K562 (cell line): ENCODE data around the gene PLA2R1. TPM values are rescaled to one million over a fixed set of nuclear protein-coding genes. Genes with fewer than 3 reads are reported as not detected.

Source experiments
- ATAC-seq: fragments of 200-7000 bp; cut with Tn5 transposase; 3 replicates; pipeline ENCODE4 v1.9.1; 2020; ENCODE audit warnings: moderate library complexity
- BruUV-seq: library from RNA; stranded (reverse); fragments of 400-500 nt; replicated peaks from 2 replicates; lab custom pipeline; 2021; lab: Mats Ljungman, UMichigan
- CTCF ChIA-PET: fragments of 300-600 bp; formaldehyde crosslinking; extraction: SDS; loops from one replicate; lab custom pipeline; 2021; ENCODE audit warnings: low intra/inter-chr PET ratio; lab: Yijun Ruan, JAX
- POLR2A ChIA-PET: fragments of 300-600, 350-650 bp; sonication (Branson Sonifier 250); formaldehyde crosslinking; extraction: SDS; loops from one replicate; lab custom pipeline; 2021; ENCODE audit warnings: antibody characterized with exemption, inconsistent platforms; lab: Yijun Ruan, JAX
- DNase-seq, 4 experiments: peaks; one replicate each; pipeline versions ENCODE4 v3.0.0 to v3.0.0-alpha.2; 2011 to 2018; ENCODE audit warnings: low spot score in 3 of 4, mixed read lengths in 3 of 4; ENCODE audit errors: extremely low read depth in 1 of 4
- FAIRE-seq: peaks from 2 replicates; lab custom pipeline; 2011; peaks lifted over from hg19 to GRCh38; lab: Jason Lieb, UNC
- H2AFZ ChIP-seq: 2 replicates; pipeline ENCODE4 v1.6.0; 2011; ENCODE audit warnings: low read depth, low read length, control low read depth, inconsistent platforms
- H3K27ac ChIP-seq: fragments of 200-600 bp; 3 replicates; pipeline ENCODE4 v1.8.0; 2011; ENCODE audit warnings: low read depth, mild to moderate bottlenecking, control low read depth, inconsistent platforms, low read length, moderate library complexity, mixed read lengths; ENCODE audit errors: extremely low read depth
- H3K27me3 ChIP-seq, 2 experiments: fragments of 300-600 bp in 1 of 2; 2 replicates in 1 of 2; 3 replicates in 1 of 2; pipeline versions ENCODE4 v1.6.0 to v1.8.0; 2011; ENCODE audit warnings: inconsistent platforms in 2 of 2, low read length in 2 of 2, mild to moderate bottlenecking in 1 of 2, mixed read lengths in 1 of 2, moderate library complexity in 1 of 2; ENCODE audit not compliant: control insufficient read depth in 2 of 2, insufficient read depth in 2 of 2
- H3K36me3 ChIP-seq: fragments of 300-600 bp; 3 replicates; pipeline ENCODE4 v1.8.0; 2011; ENCODE audit warnings: mild to moderate bottlenecking, low read length, inconsistent platforms; ENCODE audit not compliant: control insufficient read depth, insufficient read depth
- H3K4me1 ChIP-seq, 2 experiments: fragments of 200-600 bp in 1 of 2; replicated peaks in 1 of 2; 2 replicates in 1 of 2; 3 replicates in 1 of 2; pipeline versions ENCODE4 v1.5.1 to v1.8.0; 2011; ENCODE audit warnings: inconsistent platforms in 2 of 2, low read length in 2 of 2, mild to moderate bottlenecking in 1 of 2, mixed read lengths in 1 of 2, moderate library complexity in 1 of 2; ENCODE audit not compliant: control insufficient read depth in 2 of 2, insufficient read depth in 2 of 2
- H3K4me2 ChIP-seq: 2 replicates; pipeline ENCODE4 v1.6.1; 2011; ENCODE audit warnings: low read length, control low read depth, inconsistent platforms, mixed read lengths; ENCODE audit not compliant: insufficient read depth
- H3K4me3 ChIP-seq: fragments of 200-600 bp; sonication (generic), shearing (Covaris generic); 2 replicates; pipeline ENCODE4 v1.5.1; 2016; ENCODE audit warnings: control low read depth, inconsistent platforms
- H3K79me2 ChIP-seq: fragments of 200-600 bp; 3 replicates; pipeline ENCODE4 v1.8.0; 2011; ENCODE audit warnings: low read length, inconsistent platforms; ENCODE audit not compliant: control insufficient read depth, insufficient read depth
- H3K9ac ChIP-seq, 2 experiments: 2 replicates each; pipeline versions ENCODE4 v1.6.0 to v1.6.1; 2011; ENCODE audit warnings: low read depth in 2 of 2, low read length in 2 of 2, control low read depth in 1 of 2, inconsistent platforms in 1 of 2, mild to moderate bottlenecking in 1 of 2, mixed read lengths in 1 of 2; ENCODE audit not compliant: insufficient read depth in 1 of 2
- H3K9me1 ChIP-seq: one replicate; pipeline ENCODE4 v1.6.0; 2011; ENCODE audit warnings: inconsistent platforms, mild to moderate bottlenecking, low read length, moderate library complexity; ENCODE audit not compliant: control insufficient read depth, insufficient read depth
- H3K9me3 ChIP-seq: replicated peaks from 2 replicates; pipeline ENCODE4 v1.5.1; 2011; ENCODE audit warnings: low read depth, low read length, inconsistent platforms; ENCODE audit not compliant: control insufficient read depth, insufficient read depth
- H4K20me1 ChIP-seq: replicated peaks from 2 replicates; pipeline ENCODE4 v1.6.1; 2011; ENCODE audit warnings: low read length, inconsistent platforms, mixed read lengths; ENCODE audit not compliant: control insufficient read depth, insufficient read depth
- BDP1 ChIP-seq: IDR thresholded peaks from 3 replicates; pipeline ENCODE4 v1.6.1; 2011; ENCODE audit not compliant: insufficient read length, insufficient read depth
- FIP1L1 ChIP-seq: fragments of 200-400 bp; formaldehyde crosslinking; IDR thresholded peaks from 2 replicates; pipeline ENCODE4 v1.6.1; 2018; ENCODE audit warnings: mild to moderate bottlenecking, low read depth, low read length; ENCODE audit not compliant: poor library complexity, severe bottlenecking
- HSF4 ChIP-seq: fragments of 250-450 bp; sonication (Bioruptor Pico); IDR thresholded peaks from 2 replicates; pipeline ENCODE4 v2.1.2; 2022; ENCODE audit warnings: mild to moderate bottlenecking, moderate library complexity, borderline replicate concordance
- MAFF ChIP-seq: IDR thresholded peaks from 2 replicates; pipeline ENCODE4 v1.6.1; 2012; ENCODE audit warnings: low read length, improper control_type of control experiment
- MYC ChIP-seq, 2 experiments: fragments of 250-450 bp in 1 of 2; sonication (Bioruptor Pico) in 1 of 2; IDR thresholded peaks; 2 replicates each; pipeline versions ENCODE4 v1.5.1 to v1.6.1; 2012 to 2021; ENCODE audit warnings: low read depth in 2 of 2, borderline replicate concordance in 1 of 2, improper control_type of control experiment in 1 of 2, low read length in 1 of 2, mild to moderate bottlenecking in 1 of 2, moderate library complexity in 1 of 2
- NELFE ChIP-seq: IDR thresholded peaks from 2 replicates; pipeline ENCODE4 v1.6.1; 2011; ENCODE audit warnings: mild to moderate bottlenecking; ENCODE audit not compliant: insufficient read depth, insufficient read length
- RBM39 ChIP-seq: fragments of 200-400 bp; formaldehyde crosslinking; optimal IDR thresholded peaks from 2 replicates; pipeline ENCODE3; 2018; ENCODE audit warnings: low read depth, low read length
- SNIP1 ChIP-seq: fragments of 450-650 bp; IDR thresholded peaks from 2 replicates; pipeline ENCODE4 v1.7.1; 2017; ENCODE audit warnings: low read depth, mild to moderate bottlenecking
- TBL1XR1 ChIP-seq, 2 experiments: IDR thresholded peaks; 2 replicates each; pipeline ENCODE4 v1.6.1; 2012; ENCODE audit warnings: improper control_type of control experiment in 2 of 2, low read length in 2 of 2, mild to moderate bottlenecking in 1 of 2
- TEAD1 ChIP-seq, 2 experiments: fragments of 450-650 bp in 1 of 2; sonication (generic) in 1 of 2; formaldehyde crosslinking; IDR thresholded peaks; 2 replicates each; pipeline versions ENCODE4 v1.4.0 to v1.8.0; 2020 to 2022; ENCODE audit warnings: mild to moderate bottlenecking in 2 of 2, missing genetic modification reagents in 1 of 2
- TGIF2 ChIP-seq: sonication (generic); formaldehyde crosslinking; IDR thresholded peaks from 2 replicates; pipeline ENCODE4 v1.8.1; 2022; ENCODE audit warnings: mild to moderate bottlenecking, missing genetic modification reagents, moderate library complexity
- ZNF174 ChIP-seq: fragments of 250-450 bp; sonication (Bioruptor Pico); IDR thresholded peaks from 2 replicates; pipeline ENCODE4 v1.4.0; 2020; ENCODE audit warnings: mild to moderate bottlenecking
- ZNF253 ChIP-seq: fragments of 250-450 bp; sonication (Bioruptor Pico); conservative IDR thresholded peaks from 2 replicates; pipeline ENCODE4 v1.6.1; 2021; ENCODE audit warnings: mild to moderate bottlenecking
- ZNF586 ChIP-seq: fragments of 450-650 bp; formaldehyde crosslinking; conservative IDR thresholded peaks from 2 replicates; pipeline ENCODE4 v1.4.0; 2020; ENCODE audit warnings: mild to moderate bottlenecking, moderate library complexity
- WGBS: fragments of 100-300 bp; shearing (Covaris generic); methylation state at CpG from one replicate; pipeline ENCODE4 v1.1.6; 2016; ENCODE audit warnings: low coverage, mixed read lengths; ENCODE audit not compliant: insufficient coverage; ENCODE audit errors: missing lambda C conversion rate; 5-methylcytosine and 5-hydroxymethylcytosine counted together
- in situ Hi-C: fragments of 300-500 bp; cut with MboI; formaldehyde crosslinking; loops from 4 replicates; pipeline ENCODE4 v1.15.0; 2018; ENCODE audit warnings: inconsistent platforms, mixed read lengths
- intact Hi-C: fragments of 100-400 bp; cut with micrococcal nuclease; formaldehyde crosslinking; loops from 2 replicates; pipeline ENCODE4 v1.14.2; 2022
- polyA plus RNA-seq, 8 experiments: library from polyadenylated mRNA; depleted of rRNA in 4 of 8; stranded (reverse) in 5 of 8; unstranded in 3 of 8; fragments of >200 nt; fragmentation: Nextera tagmentation in 2 of 8; fragmentation: Illumina TruSeq in 1 of 8; extraction: Ambion mirVana in 2 of 8; extraction: Trizol in 1 of 8; gene quantifications; 2 replicates each; pipeline versions ENCODE4 v1.2.1 to v1.2.3, GENCODE V29; 2011 to 2014; ENCODE audit warnings: inconsistent platforms in 1 of 8, missing spikeins in 1 of 8
- total RNA-seq, 7 experiments: library from RNA; depleted of rRNA in 6 of 7; stranded (reverse); fragments of >200 nt in 6 of 7; fragmentation: Illumina TruSeq in 2 of 7; extraction: Trizol in 2 of 7; gene quantifications; 2 replicates each; pipeline versions ENCODE4 v1.2.1 to v1.2.3, GENCODE V29; 2011 to 2021; ENCODE audit warnings: low replicate concordance in 1 of 7
- TF ChIP-seq, protein P1 (sequence below): fragments of 250-450 bp; sonication (Bioruptor Pico); IDR thresholded peaks from 2 replicates; pipeline ENCODE4 v1.5.0; 2021; ENCODE audit warnings: mild to moderate bottlenecking, borderline replicate concordance

The PLA2R1 gene
- total and polyA plus RNA-seq, 9 of the 15 experiments (the other 6 are each of a cell fraction or from before 2014, with no cell fraction given) = not detected

DNA sequence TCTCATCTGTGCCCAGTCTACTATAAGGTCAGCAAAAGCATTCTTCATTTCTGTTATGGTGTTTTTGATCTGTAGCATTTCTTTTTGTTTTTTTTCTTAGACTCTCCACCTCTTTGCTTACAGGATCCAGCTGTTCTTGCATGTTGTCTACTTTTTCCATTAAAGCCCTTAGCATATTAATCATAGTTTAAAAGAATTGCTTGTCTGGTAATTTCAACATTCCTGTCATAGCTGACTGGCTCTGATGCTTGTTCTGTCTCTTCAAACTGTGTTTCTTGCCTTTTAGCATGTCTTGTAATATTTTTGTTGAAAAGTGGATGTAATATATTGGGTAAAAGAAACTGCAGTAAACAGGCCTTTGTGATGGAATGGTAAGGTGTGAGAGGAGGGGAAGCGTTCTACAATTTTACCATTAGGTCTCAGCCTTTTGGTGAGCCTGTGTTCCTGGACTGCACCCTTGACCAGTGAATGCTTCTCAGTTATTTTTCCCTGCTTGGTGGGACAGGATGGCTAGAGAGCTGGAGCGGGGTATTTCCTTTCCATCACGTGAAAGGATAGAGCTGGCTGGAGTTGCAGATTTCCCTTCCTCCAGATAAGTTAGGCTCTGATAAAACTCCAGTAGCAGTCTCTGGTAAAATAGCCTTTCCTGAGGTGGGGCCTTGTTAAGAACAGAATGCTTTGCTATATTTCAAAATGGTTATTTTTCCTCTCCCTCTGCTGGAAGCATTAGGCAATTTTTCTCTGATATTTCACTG lies 65.4 kb downstream of the PLA2R1 start:
- H3K9me3 ChIP-seq = no peaks in the 10 kb centered on the region
- TF ChIP-seq MYC (IDR thresholded peaks at IDR 0.05; ENCODE audit: low read depth, low read length) (no peak), MYC (CRISPR knock-in tag; IDR thresholded peaks at IDR 0.05; ENCODE audit: borderline replicate concordance, low read depth) (no peak), BDP1 (no peak), TBL1XR1 (IDR thresholded peaks at IDR 0.05; ENCODE audit: low read length in 2 of 2) (no peak), SNIP1 (no peak), ZNF586 (CRISPR knock-in tag) (no peak), FIP1L1 (no peak), MAFF (no peak), ZNF253 (CRISPR knock-in tag) (no peak), RBM39 (no peak), TEAD1 (CRISPR knock-in tag; IDR thresholded peaks at IDR 0.05) (no peak), NELFE (no peak), ZNF174 (CRISPR knock-in tag) (no peak), TGIF2 (no peak), HSF4 (CRISPR knock-in tag) (no peak)
- TF ChIP-seq, protein P1, sequence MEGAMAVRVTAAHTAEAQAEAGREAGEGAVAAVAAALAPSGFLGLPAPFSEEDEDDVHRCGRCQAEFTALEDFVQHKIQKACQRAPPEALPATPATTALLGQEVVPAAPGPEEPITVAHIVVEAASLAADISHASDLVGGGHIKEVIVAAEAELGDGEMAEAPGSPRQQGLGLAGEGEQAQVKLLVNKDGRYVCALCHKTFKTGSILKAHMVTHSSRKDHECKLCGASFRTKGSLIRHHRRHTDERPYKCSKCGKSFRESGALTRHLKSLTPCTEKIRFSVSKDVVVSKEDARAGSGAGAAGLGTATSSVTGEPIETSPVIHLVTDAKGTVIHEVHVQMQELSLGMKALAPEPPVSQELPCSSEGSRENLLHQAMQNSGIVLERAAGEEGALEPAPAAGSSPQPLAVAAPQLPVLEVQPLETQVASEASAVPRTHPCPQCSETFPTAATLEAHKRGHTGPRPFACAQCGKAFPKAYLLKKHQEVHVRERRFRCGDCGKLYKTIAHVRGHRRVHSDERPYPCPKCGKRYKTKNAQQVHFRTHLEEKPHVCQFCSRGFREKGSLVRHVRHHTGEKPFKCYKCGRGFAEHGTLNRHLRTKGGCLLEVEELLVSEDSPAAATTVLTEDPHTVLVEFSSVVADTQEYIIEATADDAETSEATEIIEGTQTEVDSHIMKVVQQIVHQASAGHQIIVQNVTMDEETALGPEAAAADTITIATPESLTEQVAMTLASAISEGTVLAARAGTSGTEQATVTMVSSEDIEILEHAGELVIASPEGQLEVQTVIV = no peak
- TF ChIP-seq, all 486 proteins: peak for 0
- 0% methylated on average over 3 of the region's 3 CpGs for WGBS
- no peaks in the 10 kb centered on the region for H3K36me3 ChIP-seq
- no peak for DNase-seq
- H3K4me2 ChIP-seq = no peak overlapping the region
- H2AFZ ChIP-seq = no peak overlapping the region
- no peaks in the 10 kb centered on the region for H3K9me1 ChIP-seq
- no TSS peak for BruUV-seq
- H3K4me1 ChIP-seq = no peaks in the 10 kb centered on the region
- ChIA-PET CTCF (no interaction called here), POLR2A (no interaction called here)
- H3K27ac ChIP-seq = no peak overlapping the region
- H3K9ac ChIP-seq = no peak overlapping the region
- no peak for ATAC-seq
- no peak for FAIRE-seq
- no peaks in the 10 kb centered on the region for H4K20me1 ChIP-seq
- no peaks in the 10 kb centered on the region for H3K27me3 ChIP-seq
- no peak overlapping the region for H3K4me3 ChIP-seq
- in situ Hi-C loops (no loop called here), intact Hi-C loops (no loop called here)
- no peaks in the 10 kb centered on the region for H3K79me2 ChIP-seq
